D721Med (cell line): ENCODE measurements around the gene TNIK.

Experiments used
- DNase-seq: peaks from one replicate; pipeline ENCODE4 v3.0.0; 2011; ENCODE audit warnings: low spot score; ENCODE audit not compliant: insufficient read length
- FAIRE-seq: peaks from 2 replicates; lab custom pipeline; 2011; peaks lifted over from hg19 to GRCh38; lab: Jason Lieb, UNC
- CTCF ChIP-seq: IDR thresholded peaks from 2 replicates; pipeline ENCODE4 v1.5.1; 2012; ENCODE audit warnings: mild to moderate bottlenecking, control low read depth; ENCODE audit not compliant: insufficient read depth; ENCODE audit errors: missing control alignments

TNIK gene

GRCh38 chr3:171260466-171260865 lies 199.7 kb downstream of the TNIK start:
- DNase-seq = no peak
- no peak for TF ChIP-seq CTCF
- no peak for FAIRE-seq

- no peak for DNase-seq
- TF ChIP-seq CTCF = no peak
- FAIRE-seq = no peak
Observed at GRCh38 chr3:171258316-171258715, 201.9 kb downstream of the TNIK start.

GRCh38 chr3:171257251-171258203 lies 202.7 kb downstream of the TNIK start:
- no peak for FAIRE-seq
- no peak for DNase-seq
- no peak for TF ChIP-seq CTCF

GRCh38 chr3:171256445-171257250 lies 203.6 kb downstream of the TNIK start:
- FAIRE-seq = no peak
- TF ChIP-seq CTCF = no peak

GRCh38 chr3:171255236-171255806 lies 204.9 kb downstream of the TNIK start:
- TF ChIP-seq CTCF = no peak
- FAIRE-seq (no peak), DNase-seq (no peak)

More at GRCh38 chr3:171256445-171257250, 203.6 kb downstream of the TNIK start:
- DNase-seq = no peak

- DNase-seq = no peak
- FAIRE-seq = no peak
- TF ChIP-seq CTCF = no peak
Observed at GRCh38 chr3:171254315-171254714, 205.9 kb downstream of the TNIK start.
